ENCODE results near the gene TMEM26.

Gene TMEM26

DNA sequence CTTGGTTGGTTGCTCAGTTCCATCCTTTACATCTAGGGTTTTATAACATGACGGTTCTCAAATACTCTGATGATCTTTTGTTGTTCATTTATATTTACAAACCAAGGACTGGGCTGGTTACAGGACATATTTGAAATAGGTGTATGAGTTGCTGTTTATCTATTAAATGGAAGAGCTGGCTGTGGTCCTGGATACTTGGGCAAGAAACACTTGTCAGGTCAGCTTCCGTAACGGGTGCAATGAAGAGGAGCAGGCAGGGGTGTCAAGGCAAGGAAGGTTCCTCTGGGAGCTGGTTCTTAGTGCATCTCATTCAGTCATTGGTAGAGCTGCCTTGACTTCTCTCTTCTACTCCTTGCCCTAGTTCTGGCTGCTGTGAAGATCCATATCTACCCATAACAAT, 4.8 kb upstream of the TMEM26 start:
- DNase-seq (ENCODE audit: low spot score): no peak
- H2AK5ac ChIP-seq (ENCODE audit: low read depth, low read length): no peak overlapping the region
- no peak overlapping the region for H2BK12ac ChIP-seq (ENCODE audit: low read length)
- H2BK5ac ChIP-seq (ENCODE audit: low read length): no peak overlapping the region
- no peak overlapping the region for H2BK120ac ChIP-seq (ENCODE audit: low read depth, low read length)
- WGBS, 2 donors (ENCODE audit: extremely low coverage in 2 of 2, insufficient read length in 2 of 2, insufficient replicate concordance in 1 of 2): no CpG with 5 or more reads among the region's 3 CpGs
- peaks cover 0 to 1% of the 10 kb centered on the region in 2 donors for H3K4me1 ChIP-seq (ENCODE audit: control insufficient read depth in 2 of 2, insufficient read depth in 1 of 2, low read depth in 1 of 2, low read length in 2 of 2)
- no peak overlapping the region for H4K91ac ChIP-seq (ENCODE audit: low read depth, low read length, poor library complexity)
- H3K36me3 ChIP-seq (replicated peaks in 1 of 2; ENCODE audit: control insufficient read depth in 2 of 2, insufficient read depth in 2 of 2, low read length in 2 of 2): no peaks in the 10 kb centered on the region
- H3K9ac ChIP-seq (ENCODE audit: low read depth, low read length, poor library complexity): no peak overlapping the region
- H3K14ac ChIP-seq (ENCODE audit: low read length): no peak overlapping the region
- H3K4me3 ChIP-seq (ENCODE audit: low read length in 2 of 2): no peak overlapping the region
- H3K79me1 ChIP-seq (ENCODE audit: low read depth, low read length): no peaks in the 10 kb centered on the region
- H3K9me3 ChIP-seq (replicated peaks in 1 of 2; ENCODE audit: control insufficient read depth in 2 of 2, insufficient read depth in 1 of 2, low read depth in 1 of 2, low read length in 2 of 2): no peaks in the 10 kb centered on the region
- no peak overlapping the region for H3K4ac ChIP-seq (ENCODE audit: low read length)
- H3K23ac ChIP-seq (ENCODE audit: low read depth, low read length, poor library complexity): no peak overlapping the region
- H2BK15ac ChIP-seq (ENCODE audit: low read length): no peak overlapping the region
- no peak overlapping the region for H4K8ac ChIP-seq (ENCODE audit: low read depth, low read length)
- H3K27ac ChIP-seq (replicated peaks; ENCODE audit: low read length): no peak overlapping the region
- H2AFZ ChIP-seq (ENCODE audit: low read length): no peak overlapping the region
- no peak overlapping the region for H3K18ac ChIP-seq (ENCODE audit: low read length)
- no peak overlapping the region for H3K4me2 ChIP-seq (ENCODE audit: insufficient read depth, low read length, poor library complexity, severe bottlenecking)
- peaks cover 2 to 24% (median 13%) of the 10 kb centered on the region in 3 experiments for H3K27me3 ChIP-seq (ENCODE audit: control insufficient read depth in 3 of 3, insufficient read depth in 3 of 3, low read depth in 1 of 3, low read length in 3 of 3)

DNA sequence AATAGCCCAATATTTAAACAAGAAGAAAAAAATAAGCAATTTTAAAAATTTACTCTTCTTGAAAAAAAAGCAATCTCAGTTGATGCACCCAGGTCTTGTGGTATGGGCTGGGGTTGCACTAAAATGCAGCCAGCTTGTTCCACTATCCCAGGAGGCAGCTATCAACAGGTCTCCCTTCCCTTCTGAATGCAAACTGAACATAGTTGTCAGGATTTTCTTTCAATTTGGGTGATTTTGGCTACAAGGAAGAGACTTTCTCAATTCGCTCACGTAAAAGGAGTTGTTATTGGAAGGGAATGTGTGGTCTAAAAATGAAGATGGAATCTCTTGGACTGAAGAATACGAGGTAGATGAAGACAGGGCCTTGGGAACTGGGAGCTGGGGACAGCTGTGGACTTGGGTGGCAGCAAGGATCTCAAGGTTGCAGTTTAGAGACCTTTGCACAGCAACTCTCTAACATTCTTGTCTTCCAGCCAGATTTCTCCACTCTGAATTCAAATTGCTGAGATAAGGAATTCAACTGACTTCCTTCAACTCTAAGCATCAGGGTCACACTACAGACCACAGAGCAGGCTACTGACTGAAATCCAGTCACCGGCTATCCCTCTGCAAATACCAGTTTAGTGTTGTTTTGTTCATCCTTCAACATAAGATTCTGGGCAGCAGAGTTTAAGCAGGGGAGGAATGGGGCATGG, 3.1 kb upstream of the TMEM26 start:
- Histone ChIP-seq H3K14ac (ENCODE audit: low read length) (no peak overlapping the region), H2AFZ (ENCODE audit: low read length) (no peak overlapping the region), H4K91ac (ENCODE audit: low read depth, low read length, poor library complexity) (no peak overlapping the region), H3K4me3 (ENCODE audit: low read length in 2 of 2) (no peak overlapping the region), H3K36me3 (replicated peaks in 1 of 2; ENCODE audit: control insufficient read depth in 2 of 2, insufficient read depth in 2 of 2, low read length in 2 of 2) (no peaks in the 10 kb centered on the region), H2AK5ac (ENCODE audit: low read depth, low read length) (no peak overlapping the region), H3K27me3 (ENCODE audit: control insufficient read depth in 3 of 3, insufficient read depth in 3 of 3, low read depth in 1 of 3, low read length in 3 of 3) (peaks cover 8 to 40% (median 28%) of the 10 kb centered on the region in 3 experiments), H3K23ac (ENCODE audit: low read depth, low read length, poor library complexity) (no peak overlapping the region), H3K9me3 (replicated peaks in 1 of 2; ENCODE audit: control insufficient read depth in 2 of 2, insufficient read depth in 1 of 2, low read depth in 1 of 2, low read length in 2 of 2) (no peaks in the 10 kb centered on the region), H3K4me2 (ENCODE audit: insufficient read depth, low read length, poor library complexity, severe bottlenecking) (no peak overlapping the region), H2BK12ac (ENCODE audit: low read length) (no peak overlapping the region), H3K9ac (ENCODE audit: low read depth, low read length, poor library complexity) (no peak overlapping the region), H2BK120ac (ENCODE audit: low read depth, low read length) (no peak overlapping the region), H3K18ac (ENCODE audit: low read length) (no peak overlapping the region), H3K4ac (ENCODE audit: low read length) (no peak overlapping the region), H3K79me1 (ENCODE audit: low read depth, low read length) (no peaks in the 10 kb centered on the region), H2BK15ac (ENCODE audit: low read length) (no peak overlapping the region), H4K8ac (ENCODE audit: low read depth, low read length) (no peak overlapping the region), H3K27ac (replicated peaks; ENCODE audit: low read length) (no peak overlapping the region), H3K4me1 (ENCODE audit: control insufficient read depth in 2 of 2, insufficient read depth in 1 of 2, low read depth in 1 of 2, low read length in 2 of 2) (peaks cover 3 to 6% of the 10 kb centered on the region in 2 donors), H2BK5ac (ENCODE audit: low read length) (no peak overlapping the region)
- WGBS, 2 donors (ENCODE audit: extremely low coverage in 2 of 2, insufficient read length in 2 of 2, insufficient replicate concordance in 1 of 2): no CpG with 5 or more reads among the region's 4 CpGs
- no peak for DNase-seq (ENCODE audit: low spot score)

DNA sequence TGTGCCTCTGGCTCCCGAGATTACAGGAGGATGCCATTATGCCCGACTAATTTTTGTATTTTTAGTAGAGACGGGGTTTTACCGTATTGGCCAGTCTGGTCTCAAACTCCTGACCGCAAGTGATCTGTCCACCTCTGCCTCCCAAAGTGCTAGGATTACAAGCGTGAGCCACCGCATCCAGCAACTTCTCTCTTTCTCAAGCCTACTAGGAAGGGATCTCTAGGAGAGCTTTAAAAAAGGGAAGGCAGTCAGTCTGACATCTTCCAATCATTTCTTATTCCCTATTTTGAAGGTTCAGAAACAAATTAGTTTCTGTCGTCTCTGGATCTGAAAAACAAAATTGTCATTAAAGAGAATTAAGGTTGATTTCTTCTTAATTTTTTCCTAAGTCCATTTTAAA, 2.5 kb upstream of the TMEM26 start:
- H3K18ac ChIP-seq (ENCODE audit: low read length): no peak overlapping the region
- H3K79me1 ChIP-seq (ENCODE audit: low read depth, low read length): no peaks in the 10 kb centered on the region
- no peak overlapping the region for H3K27ac ChIP-seq (replicated peaks; ENCODE audit: low read length)
- H3K27me3 ChIP-seq (ENCODE audit: control insufficient read depth in 3 of 3, insufficient read depth in 3 of 3, low read depth in 1 of 3, low read length in 3 of 3): peaks cover 8 to 45% (median 29%) of the 10 kb centered on the region in 3 experiments
- no peaks in the 10 kb centered on the region for H3K36me3 ChIP-seq (replicated peaks in 1 of 2; ENCODE audit: control insufficient read depth in 2 of 2, insufficient read depth in 2 of 2, low read length in 2 of 2)
- no peak overlapping the region for H2AK5ac ChIP-seq (ENCODE audit: low read depth, low read length)
- no peak overlapping the region for H3K4me2 ChIP-seq (ENCODE audit: insufficient read depth, low read length, poor library complexity, severe bottlenecking)
- no peak overlapping the region for H3K4ac ChIP-seq (ENCODE audit: low read length)
- no peaks in the 10 kb centered on the region for H3K9me3 ChIP-seq (replicated peaks in 1 of 2; ENCODE audit: control insufficient read depth in 2 of 2, insufficient read depth in 1 of 2, low read depth in 1 of 2, low read length in 2 of 2)
- DNase-seq (ENCODE audit: low spot score): no peak
- H3K4me1 ChIP-seq (ENCODE audit: control insufficient read depth in 2 of 2, insufficient read depth in 1 of 2, low read depth in 1 of 2, low read length in 2 of 2): peaks cover 3 to 6% of the 10 kb centered on the region in 2 donors
- H3K23ac ChIP-seq (ENCODE audit: low read depth, low read length, poor library complexity): no peak overlapping the region
- H3K9ac ChIP-seq (ENCODE audit: low read depth, low read length, poor library complexity): no peak overlapping the region
- no peak overlapping the region for H2BK120ac ChIP-seq (ENCODE audit: low read depth, low read length)
- no peak overlapping the region for H2BK5ac ChIP-seq (ENCODE audit: low read length)
- H3K14ac ChIP-seq (ENCODE audit: low read length): no peak overlapping the region
- H2BK15ac ChIP-seq (ENCODE audit: low read length): no peak overlapping the region
- H4K8ac ChIP-seq (ENCODE audit: low read depth, low read length): no peak overlapping the region
- WGBS, 2 donors (ENCODE audit: extremely low coverage in 2 of 2, insufficient read length in 2 of 2, insufficient replicate concordance in 1 of 2): no CpG with 5 or more reads among the region's 8 CpGs
- H4K91ac ChIP-seq (ENCODE audit: low read depth, low read length, poor library complexity): no peak overlapping the region
- no peak overlapping the region for H3K4me3 ChIP-seq (ENCODE audit: low read length in 2 of 2)
- H2BK12ac ChIP-seq (ENCODE audit: low read length): no peak overlapping the region
- H2AFZ ChIP-seq (ENCODE audit: low read length): no peak overlapping the region

DNA sequence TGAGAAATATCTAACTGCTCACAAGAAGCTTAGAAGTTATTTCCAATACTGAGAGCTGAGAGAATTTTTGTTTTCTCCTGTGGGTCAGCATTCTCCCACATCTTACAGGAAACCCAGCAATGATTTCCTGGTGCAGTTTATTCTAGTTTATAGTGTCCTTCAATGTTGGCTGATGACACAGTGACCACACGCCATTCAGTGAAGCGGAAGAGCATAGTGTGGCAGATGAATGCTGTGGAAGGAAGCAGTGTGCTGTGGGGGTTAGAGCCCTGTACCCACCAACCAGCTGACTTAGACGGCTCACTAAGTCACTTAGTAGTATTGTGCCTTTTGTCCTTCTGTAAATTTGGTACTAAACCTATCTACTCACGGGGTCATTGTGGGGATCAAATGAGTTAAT, 1.4 kb upstream of the TMEM26 start:
- Histone ChIP-seq H4K91ac (ENCODE audit: low read depth, low read length, poor library complexity) (no peak overlapping the region), H2BK5ac (ENCODE audit: low read length) (no peak overlapping the region), H3K18ac (ENCODE audit: low read length) (no peak overlapping the region), H2AK5ac (ENCODE audit: low read depth, low read length) (no peak overlapping the region), H2AFZ (ENCODE audit: low read length) (no peak overlapping the region), H3K14ac (ENCODE audit: low read length) (no peak overlapping the region), H3K36me3 (replicated peaks in 1 of 2; ENCODE audit: control insufficient read depth in 2 of 2, insufficient read depth in 2 of 2, low read length in 2 of 2) (no peaks in the 10 kb centered on the region), H3K9me3 (replicated peaks in 1 of 2; ENCODE audit: control insufficient read depth in 2 of 2, insufficient read depth in 1 of 2, low read depth in 1 of 2, low read length in 2 of 2) (no peaks in the 10 kb centered on the region), H3K27ac (replicated peaks; ENCODE audit: low read length) (no peak overlapping the region), H3K23ac (ENCODE audit: low read depth, low read length, poor library complexity) (no peak overlapping the region), H2BK15ac (ENCODE audit: low read length) (no peak overlapping the region), H3K4ac (ENCODE audit: low read length) (no peak overlapping the region), H3K4me2 (ENCODE audit: insufficient read depth, low read length, poor library complexity, severe bottlenecking) (no peak overlapping the region), H2BK120ac (ENCODE audit: low read depth, low read length) (no peak overlapping the region), H3K4me1 (ENCODE audit: control insufficient read depth in 2 of 2, insufficient read depth in 1 of 2, low read depth in 1 of 2, low read length in 2 of 2) (peaks cover 3 to 6% of the 10 kb centered on the region in 2 donors), H3K79me1 (ENCODE audit: low read depth, low read length) (no peaks in the 10 kb centered on the region), H2BK12ac (ENCODE audit: low read length) (no peak overlapping the region), H4K8ac (ENCODE audit: low read depth, low read length) (no peak overlapping the region), H3K27me3 (ENCODE audit: control insufficient read depth in 3 of 3, insufficient read depth in 3 of 3, low read depth in 1 of 3, low read length in 3 of 3) (peaks cover 8 to 45% (median 29%) of the 10 kb centered on the region in 3 experiments), H3K9ac (ENCODE audit: low read depth, low read length, poor library complexity) (no peak overlapping the region), H3K4me3 (ENCODE audit: low read length in 2 of 2) (no peak overlapping the region)
- whole genome bisulfite sequencing, 2 donors (ENCODE audit: extremely low coverage in 2 of 2, insufficient read length in 2 of 2, insufficient replicate concordance in 1 of 2): no CpG with 5 or more reads among the region's 4 CpGs
- no peak for DNase-seq (ENCODE audit: low spot score)

Measured in neuronal stem cell (in vitro differentiated cells).